ENCODE measurements around the gene RPL31. TPM values are rescaled to one million over a fixed set of nuclear protein-coding genes. Genes with fewer than 3 reads are reported as not detected.
A peak's percentile ranks its signal among the peaks of the same experiment; 100 is the strongest.

RPL31 gene
- total RNA-seq, 1 experiment from 2014 or later, result 1,893 TPM

DNA sequence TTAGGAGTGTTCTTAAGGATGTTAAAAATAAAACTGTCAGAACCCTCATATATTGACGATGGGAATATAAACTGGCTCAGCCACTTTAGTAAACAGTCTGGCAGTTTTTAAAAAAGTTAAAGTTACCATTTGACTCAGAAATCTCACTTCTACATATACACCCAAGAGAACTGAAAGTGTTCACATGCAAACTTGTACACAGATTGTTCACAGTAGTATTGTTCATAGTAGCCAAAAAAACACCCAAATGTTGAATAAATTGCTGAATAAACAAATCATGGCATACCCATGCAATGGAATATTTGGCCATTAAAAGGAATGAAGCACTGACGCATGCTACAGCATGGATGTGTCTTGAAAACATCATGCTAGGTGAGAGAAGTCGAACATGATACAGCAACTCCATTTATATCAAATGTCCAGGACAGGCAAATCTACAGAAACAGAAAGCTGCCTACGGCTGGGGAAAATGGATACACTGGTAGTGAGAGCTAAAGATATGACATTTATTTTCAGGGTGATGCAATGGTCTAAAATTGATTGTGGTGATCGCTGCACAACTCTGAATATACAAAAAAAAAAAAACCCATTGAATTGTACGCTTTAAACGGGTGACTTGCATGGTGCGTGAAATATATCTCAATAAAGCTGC, 10.1 kb downstream of the RPL31 start:
- peaks cover 43 to 64% (median 59%) of the 10 kb centered on the region in 3 experiments for H3K36me3 Mint-ChIP-seq (ENCODE audit: insufficient read depth in 1 of 3, low read depth in 3 of 3)
- H2BK5ac ChIP-seq (ENCODE audit: insufficient read length, low read length), result no peak overlapping the region

More for the DNA sequence above, 10.1 kb downstream of the RPL31 start:
- Histone ChIP-seq H3K18ac (ENCODE audit: insufficient read length, low read depth, low read length) (no peak overlapping the region), H3K9ac (ENCODE audit: extremely low read depth, insufficient read length, low read length) (no peak overlapping the region), H4K5ac (ENCODE audit: insufficient read length, low read depth, low read length) (no peak overlapping the region), H4K8ac (replicated peaks; ENCODE audit: insufficient read length, low read depth, low read length) (no peak overlapping the region), H3K27ac (ENCODE audit: insufficient read length, low read depth, low read length) (no peak overlapping the region), H2BK12ac (ENCODE audit: insufficient read length, low read depth, low read length) (no peak overlapping the region), H2BK15ac (ENCODE audit: low read depth, low read length) (no peak overlapping the region), H3K23me2 (ENCODE audit: insufficient read length, low read depth, low read length, poor library complexity, severe bottlenecking) (no peaks in the 10 kb centered on the region), H2AFZ (ENCODE audit: low read length) (no peak overlapping the region), H3K14ac (ENCODE audit: insufficient read depth, low read length) (no peak overlapping the region), H3K56ac (ENCODE audit: insufficient read length, low read depth, low read length) (no peak overlapping the region), H2AK5ac (ENCODE audit: insufficient read length, low read length) (no peak overlapping the region), H3K27me3 (ENCODE audit: insufficient read depth, low read length) (no peaks in the 10 kb centered on the region), H4K20me1 (ENCODE audit: control insufficient read depth, insufficient read depth, insufficient read length) (no peaks in the 10 kb centered on the region), H3K23ac (ENCODE audit: insufficient read length, low read depth, low read length) (no peak overlapping the region), H4K91ac (ENCODE audit: insufficient read length, low read depth, low read length) (no peak overlapping the region), H3T11ph (ENCODE audit: low read length) (no peak overlapping the region), H3K4ac (ENCODE audit: low read depth, low read length) (no peak overlapping the region), H2BK20ac (ENCODE audit: low read depth, low read length, poor library complexity, severe bottlenecking) (no peak overlapping the region), H3K9me3 (ENCODE audit: control insufficient read depth, low read depth, low read length) (no peaks in the 10 kb centered on the region), H2BK120ac (ENCODE audit: low read depth, low read length, poor library complexity, severe bottlenecking) (no peak overlapping the region), H3K4me1 (ENCODE audit: insufficient read depth, low read length) (no peaks in the 10 kb centered on the region), H3K79me1 (ENCODE audit: insufficient read depth, low read depth, low read length, poor library complexity, severe bottlenecking) (no peaks in the 10 kb centered on the region), H3K79me2 (ENCODE audit: insufficient read depth, low read length) (no peaks in the 10 kb centered on the region), H3K4me2 (ENCODE audit: insufficient read depth, insufficient read length, low read length) (no peak overlapping the region)
- no peak overlapping the region for H3K4me3 Mint-ChIP-seq
- TF ChIP-seq, protein P1, sequence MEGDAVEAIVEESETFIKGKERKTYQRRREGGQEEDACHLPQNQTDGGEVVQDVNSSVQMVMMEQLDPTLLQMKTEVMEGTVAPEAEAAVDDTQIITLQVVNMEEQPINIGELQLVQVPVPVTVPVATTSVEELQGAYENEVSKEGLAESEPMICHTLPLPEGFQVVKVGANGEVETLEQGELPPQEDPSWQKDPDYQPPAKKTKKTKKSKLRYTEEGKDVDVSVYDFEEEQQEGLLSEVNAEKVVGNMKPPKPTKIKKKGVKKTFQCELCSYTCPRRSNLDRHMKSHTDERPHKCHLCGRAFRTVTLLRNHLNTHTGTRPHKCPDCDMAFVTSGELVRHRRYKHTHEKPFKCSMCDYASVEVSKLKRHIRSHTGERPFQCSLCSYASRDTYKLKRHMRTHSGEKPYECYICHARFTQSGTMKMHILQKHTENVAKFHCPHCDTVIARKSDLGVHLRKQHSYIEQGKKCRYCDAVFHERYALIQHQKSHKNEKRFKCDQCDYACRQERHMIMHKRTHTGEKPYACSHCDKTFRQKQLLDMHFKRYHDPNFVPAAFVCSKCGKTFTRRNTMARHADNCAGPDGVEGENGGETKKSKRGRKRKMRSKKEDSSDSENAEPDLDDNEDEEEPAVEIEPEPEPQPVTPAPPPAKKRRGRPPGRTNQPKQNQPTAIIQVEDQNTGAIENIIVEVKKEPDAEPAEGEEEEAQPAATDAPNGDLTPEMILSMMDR (conservative IDR thresholded peaks at IDR 0.05), result no peak
- no CpG with 5 or more reads among the region's 8 CpGs for WGBS (ENCODE audit: extremely low coverage, insufficient read length, low lambda C conversion rate)
- H3K9me3 Mint-ChIP-seq, result 0 out of 5 replicates have a peak, but pooled peaks cover 0 to 2% of the 10 kb centered on the region in 2 experiments
- H3K4me1 Mint-ChIP-seq, result peaks cover 7 to 10% of the 10 kb centered on the region in 2 experiments
- peak overlapping the region in 1 of 3 experiments; percentile 88; a peak in 3 of 7 replicates for H3K27ac Mint-ChIP-seq
- DNase-seq, result no peak
- no peaks in the 10 kb centered on the region; the same call in 1 of the 2 replicates for H3K27me3 Mint-ChIP-seq (ENCODE audit: low read depth)
